IMR-90 (cell line): ENCODE measurements around the gene GOLGA6C. TPM values are rescaled to one million over a fixed set of nuclear protein-coding genes. Genes with fewer than 3 reads are reported as not detected.

Experiments
- ATAC-seq: fragments of 200-7000 bp; cut with Tn5 transposase; 2 replicates; pipeline ENCODE4 v1.9.1; 2020; ENCODE audit warnings: low read depth, mild to moderate bottlenecking, moderate library complexity
- BruUV-seq: library from RNA; stranded (reverse); fragments of 400-500 nt; replicated peaks from 2 replicates; lab custom pipeline; 2021; lab: Mats Ljungman, UMichigan
- CTCF ChIA-PET: fragments of 300-600 bp; formaldehyde crosslinking; extraction: SDS; loops from one replicate; lab custom pipeline; 2021; ENCODE audit warnings: antibody characterized with exemption; lab: Yijun Ruan, JAX
- POLR2A ChIA-PET: fragments of 300-600 bp; sonication (Branson Sonifier 250); formaldehyde crosslinking; loops from one replicate; lab custom pipeline; 2022; ENCODE audit warnings: antibody characterized with exemption; ENCODE audit not compliant: unreplicated experiment; lab: Charles Lee
- DNase-seq: peaks from one replicate; pipeline ENCODE4 v3.0.0; 2013
- H2AFZ ChIP-seq: replicated peaks from 2 replicates; pipeline ENCODE3; 2013; ENCODE audit warnings: low read length, mild to moderate bottlenecking; ENCODE audit not compliant: poor library complexity
- H2AK5ac ChIP-seq: 2 replicates; pipeline ENCODE4 v1.6.1; 2013; ENCODE audit warnings: low read depth, low read length, inconsistent platforms
- H2AK9ac ChIP-seq: replicated peaks from 2 replicates; pipeline ENCODE3; 2013; ENCODE audit warnings: mild to moderate bottlenecking, low read depth, low read length, moderate library complexity; ENCODE audit not compliant: poor library complexity
- H2BK120ac ChIP-seq: 2 replicates; pipeline ENCODE4 v1.6.1; 2013; ENCODE audit warnings: low read depth, low read length, inconsistent platforms
- H2BK15ac ChIP-seq: 3 replicates; pipeline ENCODE4 v1.6.1; 2013; ENCODE audit warnings: low read depth, low read length, inconsistent platforms
- H2BK20ac ChIP-seq: 2 replicates; pipeline ENCODE4 v1.6.1; 2013; ENCODE audit warnings: low read depth, mild to moderate bottlenecking, inconsistent platforms, low read length, moderate library complexity
- H2BK5ac ChIP-seq: 2 replicates; pipeline ENCODE4 v1.6.1; 2013; ENCODE audit warnings: mild to moderate bottlenecking, low read depth, low read length, inconsistent platforms; ENCODE audit not compliant: poor library complexity, severe bottlenecking
- H3K14ac ChIP-seq: replicated peaks from 2 replicates; pipeline ENCODE4 v1.6.1; 2013; ENCODE audit warnings: low read depth, low read length, inconsistent platforms
- H3K18ac ChIP-seq: 2 replicates; pipeline ENCODE4 v1.6.1; 2013; ENCODE audit warnings: low read depth, low read length, control low read depth
- H3K23ac ChIP-seq: 2 replicates; pipeline ENCODE4 v1.6.1; 2013; ENCODE audit warnings: low read depth, low read length, inconsistent platforms
- H3K27ac ChIP-seq: 2 replicates; pipeline ENCODE4 v1.5.1; 2013; ENCODE audit warnings: mild to moderate bottlenecking, control low read depth, low read length; ENCODE audit not compliant: insufficient read depth
- H3K27me3 ChIP-seq: 2 replicates; pipeline ENCODE4 v1.6.1; 2013; ENCODE audit warnings: low read length; ENCODE audit not compliant: control insufficient read depth, insufficient read depth
- H3K36me3 ChIP-seq: 2 replicates; pipeline ENCODE4 v1.6.1; 2013; ENCODE audit warnings: low read length, mixed read lengths; ENCODE audit not compliant: control insufficient read depth, insufficient read depth
- H3K4ac ChIP-seq: 2 replicates; pipeline ENCODE4 v1.6.1; 2013; ENCODE audit warnings: low read depth, low read length, inconsistent platforms
- H3K4me1 ChIP-seq: 2 replicates; pipeline ENCODE4 v1.6.1; 2013; ENCODE audit warnings: low read length, mixed read lengths; ENCODE audit not compliant: control insufficient read depth, insufficient read depth
- H3K4me2 ChIP-seq: 2 replicates; pipeline ENCODE4 v1.6.1; 2013; ENCODE audit warnings: low read depth, mild to moderate bottlenecking, control low read depth, low read length, moderate library complexity
- H3K4me3 ChIP-seq: 2 replicates; pipeline ENCODE4 v1.5.1; 2013; ENCODE audit warnings: low read depth, mild to moderate bottlenecking, control low read depth, low read length, moderate library complexity; ENCODE audit not compliant: insufficient read depth
- H3K56ac ChIP-seq: 2 replicates; pipeline ENCODE4 v1.6.1; 2013; ENCODE audit warnings: low read length, inconsistent platforms; ENCODE audit not compliant: insufficient read depth; ENCODE audit errors: extremely low read depth
- H3K79me1 ChIP-seq, 2 experiments: 2 replicates each; pipeline ENCODE4 v1.6.1; 2013; ENCODE audit warnings: low read length in 2 of 2, inconsistent platforms in 1 of 2, low read depth in 1 of 2
- H3K9ac ChIP-seq: 2 replicates; pipeline ENCODE4 v1.6.1; 2013; ENCODE audit warnings: low read depth, low read length, control low read depth
- H3K9me1 ChIP-seq: 2 replicates; pipeline ENCODE4 v1.6.1; 2013; ENCODE audit warnings: low read length, inconsistent platforms; ENCODE audit not compliant: insufficient read depth
- H3K9me3 ChIP-seq: 2 replicates; pipeline ENCODE4 v1.6.1; 2013; ENCODE audit warnings: low read length; ENCODE audit not compliant: control insufficient read depth, insufficient read depth
- H4K20me1 ChIP-seq: 2 replicates; pipeline ENCODE4 v1.6.1; 2013; ENCODE audit warnings: low read length, inconsistent platforms; ENCODE audit not compliant: insufficient read depth
- H4K5ac ChIP-seq: 2 replicates; pipeline ENCODE4 v1.6.1; 2013; ENCODE audit warnings: mild to moderate bottlenecking, low read depth, low read length, control low read depth
- H4K8ac ChIP-seq, 2 experiments: 2 replicates each; pipeline ENCODE4 v1.6.1; 2013; ENCODE audit warnings: low read depth in 2 of 2, low read length in 2 of 2, control low read depth in 1 of 2, inconsistent platforms in 1 of 2
- H4K91ac ChIP-seq: 2 replicates; pipeline ENCODE4 v1.6.1; 2013; ENCODE audit warnings: low read depth, low read length, inconsistent platforms; ENCODE audit not compliant: insufficient read depth
- BHLHE40 ChIP-seq: fragments of 150-350 bp; IDR thresholded peaks from 2 replicates; pipeline ENCODE4 v1.6.1; 2016; ENCODE audit warnings: mild to moderate bottlenecking, low read depth, low read length
- CEBPB ChIP-seq: IDR thresholded peaks from 2 replicates; pipeline ENCODE4 v1.6.1; 2012; ENCODE audit warnings: low read depth, low read length, improper control_type of control experiment
- CHD1 ChIP-seq: IDR thresholded peaks from 2 replicates; pipeline ENCODE4 v1.6.1; 2012; ENCODE audit warnings: low read depth, low read length, improper control_type of control experiment
- CTCF ChIP-seq: conservative IDR thresholded peaks from 2 replicates; pipeline ENCODE4 v1.5.1; 2012; ENCODE audit warnings: mild to moderate bottlenecking, low read depth, low read length, improper control_type of control experiment
- ELK1 ChIP-seq: fragments of 150-350 bp; IDR thresholded peaks from 2 replicates; pipeline ENCODE4 v1.6.1; 2016; ENCODE audit warnings: low read depth, mild to moderate bottlenecking, low read length, moderate library complexity, borderline replicate concordance
- FOS ChIP-seq: fragments of 150-350 bp; IDR thresholded peaks from 2 replicates; pipeline ENCODE4 v1.6.1; 2016; ENCODE audit warnings: low read depth, low read length
- MAFK ChIP-seq: IDR thresholded peaks from 2 replicates; pipeline ENCODE4 v1.6.1; 2012; ENCODE audit warnings: low read depth, low read length, improper control_type of control experiment
- MAZ ChIP-seq: IDR thresholded peaks from 2 replicates; pipeline ENCODE4 v1.6.1; 2012; ENCODE audit warnings: low read depth, mild to moderate bottlenecking, low read length, improper control_type of control experiment, moderate library complexity, borderline replicate concordance
- MXI1 ChIP-seq: IDR thresholded peaks from 2 replicates; pipeline ENCODE4 v1.6.1; 2012; ENCODE audit warnings: low read depth, mild to moderate bottlenecking, low read length, moderate library complexity, borderline replicate concordance
- NFE2L2 ChIP-seq: fragments of 150-350 bp; IDR thresholded peaks from 2 replicates; pipeline ENCODE4 v1.6.1; 2016; ENCODE audit warnings: low read depth, mild to moderate bottlenecking, low read length
- POLR2A ChIP-seq: IDR thresholded peaks from 2 replicates; pipeline ENCODE4 v1.6.1; 2012; ENCODE audit warnings: mild to moderate bottlenecking, low read depth, low read length
- RAD21 ChIP-seq: IDR thresholded peaks from 2 replicates; pipeline ENCODE4 v1.6.1; 2012; ENCODE audit warnings: low read length, improper control_type of control experiment
- RCOR1 ChIP-seq: IDR thresholded peaks from 2 replicates; pipeline ENCODE4 v1.6.1; 2012; ENCODE audit warnings: mild to moderate bottlenecking, low read length, improper control_type of control experiment; ENCODE audit not compliant: insufficient replicate concordance
- RFX5 ChIP-seq: IDR thresholded peaks from 2 replicates; pipeline ENCODE4 v1.8.0; 2012; ENCODE audit warnings: low read depth, mild to moderate bottlenecking, low read length, moderate library complexity
- SMC3 ChIP-seq: fragments of 150-350 bp; IDR thresholded peaks from 2 replicates; pipeline ENCODE4 v1.6.1; 2016; ENCODE audit warnings: low read depth, mild to moderate bottlenecking, antibody characterized with exemption, low read length, moderate library complexity
- WGBS, 2 experiments: methylation state at CpG; one replicate each; pipeline versions ENCODE4 v1.1.5 to v1.1.7; 2013; ENCODE audit warnings: missing lambda C conversion rate in 2 of 2; ENCODE audit not compliant: insufficient read length in 1 of 2; ENCODE audit errors: extremely low coverage in 2 of 2; 5-methylcytosine and 5-hydroxymethylcytosine counted together
- dilution Hi-C: fragments of 300-500 bp; cut with HindIII; formaldehyde crosslinking; loops from one replicate; pipeline ENCODE4 v1.14.3; 2018; ENCODE audit warnings: low sequenced_read_pairs; ENCODE audit not compliant: unreplicated experiment
- in situ Hi-C: fragments of 300-500 bp; cut with MboI; formaldehyde crosslinking; loops from 3 replicates; pipeline ENCODE4 v1.14.3; 2019; ENCODE audit warnings: low sequenced_read_pairs, inconsistent platforms, mixed read lengths
- intact Hi-C: fragments of 100-400 bp; cut with micrococcal nuclease; formaldehyde crosslinking; loops from 2 replicates; pipeline ENCODE4 v1.10.0; 2022
- polyA plus RNA-seq, 3 experiments: library from polyadenylated mRNA; depleted of rRNA; stranded (reverse); fragments of >200 nt; gene quantifications; 2 replicates each; pipeline ENCODE4 v1.2.3, GENCODE V29; 2012; ENCODE audit warnings: low replicate concordance in 1 of 3
- total RNA-seq: library from RNA; depleted of rRNA; stranded (reverse); fragments of >200 nt; gene quantifications from 2 replicates; pipeline ENCODE4 v1.2.3, GENCODE V29; 2012
- TF ChIP-seq, protein P1 (sequence below): fragments of 150-350 bp; IDR thresholded peaks from 2 replicates; pipeline ENCODE4 v1.6.1; 2017; ENCODE audit warnings: mild to moderate bottlenecking, antibody characterized with exemption, low read length, low read depth

GOLGA6C gene
- total and polyA plus RNA-seq, 2 of the 4 experiments (the other 2 are of a cell fraction): not detected

- intact Hi-C loops: no loop called here
- no peak for DNase-seq
- no peak overlapping the region for H3K4me2 ChIP-seq
- no peak overlapping the region for H4K8ac ChIP-seq
- H2AK9ac ChIP-seq: no peak overlapping the region
- no peak overlapping the region for H2BK120ac ChIP-seq
- no peak for ATAC-seq
- no peak overlapping the region for H2AK5ac ChIP-seq
- no peaks in the 10 kb centered on the region for H3K79me1 ChIP-seq
- WGBS, 2 experiments: 80% methylated on average over 1 of the region's 10 CpGs; no CpG with 5 or more reads in 1 of the 2 experiments
- TF ChIP-seq RAD21: no peak
- no peak for TF ChIP-seq CTCF
- TF ChIP-seq FOS: no peak
- no peak for TF ChIP-seq BHLHE40
- no peak for TF ChIP-seq RCOR1
- TF ChIP-seq POLR2A: no peak
- TF ChIP-seq NFE2L2: no peak
- no peak for TF ChIP-seq MAZ
- no peak for TF ChIP-seq ELK1
- TF ChIP-seq CHD1: no peak
- no peak for TF ChIP-seq MXI1
- no peak for TF ChIP-seq CEBPB
- TF ChIP-seq RFX5: no peak
- TF ChIP-seq, protein P1, sequence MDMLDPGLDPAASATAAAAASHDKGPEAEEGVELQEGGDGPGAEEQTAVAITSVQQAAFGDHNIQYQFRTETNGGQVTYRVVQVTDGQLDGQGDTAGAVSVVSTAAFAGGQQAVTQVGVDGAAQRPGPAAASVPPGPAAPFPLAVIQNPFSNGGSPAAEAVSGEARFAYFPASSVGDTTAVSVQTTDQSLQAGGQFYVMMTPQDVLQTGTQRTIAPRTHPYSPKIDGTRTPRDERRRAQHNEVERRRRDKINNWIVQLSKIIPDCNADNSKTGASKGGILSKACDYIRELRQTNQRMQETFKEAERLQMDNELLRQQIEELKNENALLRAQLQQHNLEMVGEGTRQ: no peak
- no peak for TF ChIP-seq MAFK
- no peak for TF ChIP-seq SMC3
- H4K91ac ChIP-seq: no peak overlapping the region
- CTCF ChIA-PET: no interaction called here
- no peak overlapping the region for H2AFZ ChIP-seq
- H3K4me1 ChIP-seq: no peaks in the 10 kb centered on the region
- H3K9me3 ChIP-seq: no peaks in the 10 kb centered on the region
- dilution Hi-C loops: no loop called here
- no peaks in the 10 kb centered on the region for H3K9me1 ChIP-seq
- H3K27ac ChIP-seq: no peak overlapping the region
- no peak overlapping the region for H2BK5ac ChIP-seq
- no TSS peak for BruUV-seq
- H4K20me1 ChIP-seq: no peaks in the 10 kb centered on the region
- no peak overlapping the region for H3K56ac ChIP-seq
- POLR2A ChIA-PET: no interaction called here
- H2BK15ac ChIP-seq: no peak overlapping the region
- no peak overlapping the region for H3K4ac ChIP-seq
- H3K18ac ChIP-seq: no peak overlapping the region
- H3K14ac ChIP-seq: no peak overlapping the region
- H3K9ac ChIP-seq: no peak overlapping the region
- H3K23ac ChIP-seq: no peak overlapping the region
- H3K36me3 ChIP-seq: no peaks in the 10 kb centered on the region
- H3K27me3 ChIP-seq: peaks cover 76% of the 10 kb centered on the region
- H4K5ac ChIP-seq: no peak overlapping the region
- no peak overlapping the region for H3K4me3 ChIP-seq
- in situ Hi-C loops: no loop called here
- H2BK20ac ChIP-seq: no peak overlapping the region
Observed at GRCh38 chr15:75235051-75235673, 23.0 kb upstream of the GOLGA6C start.
